Activated T-cell treated with anti-CD3 and anti-CD28 coated beads, Interleukin-2, amount 50 U/mL, for 72 hours (primary cell): ENCODE results near the gene TET3. TPM values are rescaled to one million over a fixed set of nuclear protein-coding genes. Genes with fewer than 3 reads are reported as not detected.
"Not testable (repeated sequence)": the region's sequence is repeated elsewhere in the genome, so short reads cannot be mapped to it uniquely, and the experiment has no call there.

ENCODE experiments used
- ATAC-seq, 2 donors: fragments of 150-1000 bp; cut with Tn5 transposase; replicated peaks in 1 of 2; 2 replicates each; pipeline ENCODE4 v1.10.0; 2021; ENCODE audit warnings: moderate library complexity in 2 of 2, mild to moderate bottlenecking in 1 of 2
- DNase-seq, 2 donors: peaks; one replicate each; pipeline ENCODE4 v3.0.0; 2021 to 2022; ENCODE audit warnings: mixed read lengths in 1 of 2
- H3K27ac Mint-ChIP-seq: one replicate; pipeline ENCODE4 v1.8.0; 2022; ENCODE audit warnings: mild to moderate bottlenecking, moderate library complexity, mixed read lengths
- H3K27me3 Mint-ChIP-seq: one replicate; pipeline ENCODE4 v1.8.0; 2022; ENCODE audit warnings: low read depth, mixed read lengths
- H3K36me3 Mint-ChIP-seq, 2 donors: one replicate each; pipeline ENCODE4 v1.8.0; 2022; ENCODE audit warnings: mixed read lengths in 2 of 2, mild to moderate bottlenecking in 1 of 2; ENCODE audit not compliant: insufficient read depth in 2 of 2
- H3K4me1 Mint-ChIP-seq: one replicate; pipeline ENCODE4 v1.8.0; 2022; ENCODE audit warnings: low read depth, mixed read lengths
- H3K4me3 Mint-ChIP-seq, 2 donors: one replicate each; pipeline ENCODE4 v1.8.0; 2022; ENCODE audit warnings: mild to moderate bottlenecking in 2 of 2, mixed read lengths in 2 of 2, moderate library complexity in 2 of 2
- H3K9me3 Mint-ChIP-seq, 2 donors: one replicate each; pipeline ENCODE4 v1.8.0; 2022; ENCODE audit warnings: mixed read lengths in 2 of 2
- total RNA-seq, 2 donors: library from RNA; stranded (reverse); gene quantifications; one replicate each; pipeline ENCODE4 v1.2.3, GENCODE V29; 2022

Gene TET3
- total RNA-seq = 10 to 100 TPM; 18.6 to 19.7 TPM

- H3K4me3 Mint-ChIP-seq = peak within 1 kb of the TSS; percentile 89
- H3K9me3 Mint-ChIP-seq = no peaks in the 10 kb centered on the region
- no peaks in the 10 kb centered on the region for H3K27me3 Mint-ChIP-seq
- H3K36me3 Mint-ChIP-seq = peaks cover under 1 to 10% of the 10 kb centered on the region in 2 donors
- H3K4me1 Mint-ChIP-seq = peaks cover 81% of the 10 kb centered on the region
- ATAC-seq = peak; percentile 4 to 44
- peak; percentile 50 to 72 for DNase-seq
- peak within 1 kb of the TSS; percentile 76 for H3K27ac Mint-ChIP-seq
These were observed at the start of gene TET3 for GRCh38 chr2:73984203-73984921. Gene TET3 (plus strand): TSS chr2:73984910. CDS start chr2:73986404, 1,494 bp downstream.

GRCh38 chr2:73935641-73936040 is 49.1 kb upstream of the TET3 start:
- no peak overlapping the region for H3K4me3 Mint-ChIP-seq
- peaks cover 82% of the 10 kb centered on the region for H3K4me1 Mint-ChIP-seq
- no peaks in the 10 kb centered on the region for H3K27me3 Mint-ChIP-seq
- peaks cover 3 to 23% of the 10 kb centered on the region in 2 donors for H3K36me3 Mint-ChIP-seq
- H3K9me3 Mint-ChIP-seq = no peaks in the 10 kb centered on the region
- no peak overlapping the region for H3K27ac Mint-ChIP-seq
- no peak for ATAC-seq
- no peak for DNase-seq

GRCh38 chr2:73937103-73937885 is 47.4 kb upstream of the TET3 start:
- Mint-ChIP-seq H3K27ac (no peak overlapping the region), H3K27me3 (no peaks in the 10 kb centered on the region), H3K9me3 (no peaks in the 10 kb centered on the region), H3K4me1 (peaks cover 82% of the 10 kb centered on the region), H3K36me3 (peaks cover 3 to 27% of the 10 kb centered on the region in 2 donors), H3K4me3 (no peak overlapping the region)
- no peak for ATAC-seq
- no peak for DNase-seq

GRCh38 chr2:73937899-73938298 is 46.8 kb upstream of the TET3 start:
- ATAC-seq (no peak), DNase-seq (no peak)
- Mint-ChIP-seq H3K9me3 (no peaks in the 10 kb centered on the region), H3K4me1 (peaks cover 82% of the 10 kb centered on the region), H3K27ac (no peak overlapping the region), H3K36me3 (peaks cover 3 to 30% of the 10 kb centered on the region in 2 donors), H3K4me3 (no peak overlapping the region), H3K27me3 (no peaks in the 10 kb centered on the region)

GRCh38 chr2:73938718-73939352 is 45.9 kb upstream of the TET3 start:
- peak; percentile 11 to 29 for DNase-seq
- H3K4me1 Mint-ChIP-seq = peaks cover 81% of the 10 kb centered on the region
- no peaks in the 10 kb centered on the region for H3K27me3 Mint-ChIP-seq
- peaks cover 0 to 26% of the 10 kb centered on the region in 2 donors for H3K36me3 Mint-ChIP-seq
- peak; percentile 93 to 94 for ATAC-seq
- H3K4me3 Mint-ChIP-seq = peak overlapping the region in 1 of 2 donors; percentile 54
- no peaks in the 10 kb centered on the region for H3K9me3 Mint-ChIP-seq
- H3K27ac Mint-ChIP-seq = no peak overlapping the region

- no peaks in the 10 kb centered on the region for H3K27me3 Mint-ChIP-seq
- peaks cover 0 to 27% of the 10 kb centered on the region in 2 donors for H3K36me3 Mint-ChIP-seq
- DNase-seq (peak; percentile 24 to 35), ATAC-seq (peak; percentile 82)
- peaks cover 85% of the 10 kb centered on the region for H3K4me1 Mint-ChIP-seq
- H3K9me3 Mint-ChIP-seq = no peaks in the 10 kb centered on the region
- peak overlapping the region; percentile 31 to 57 for H3K4me3 Mint-ChIP-seq
- H3K27ac Mint-ChIP-seq = peak overlapping the region; percentile 21
These were observed 45.3 kb upstream of the TET3 start for GRCh38 chr2:73939419-73939818.

- H3K27ac Mint-ChIP-seq, ATAC-seq, H3K9me3 Mint-ChIP-seq, DNase-seq, H3K27me3 Mint-ChIP-seq: not testable (repeated sequence)
- peaks cover 0 to 33% of the 10 kb centered on the region in 2 donors for H3K36me3 Mint-ChIP-seq
- peaks cover 91% of the 10 kb centered on the region for H3K4me1 Mint-ChIP-seq
- peak overlapping the region; percentile 31 to 57 for H3K4me3 Mint-ChIP-seq
These were observed 44.6 kb upstream of the TET3 start for GRCh38 chr2:73940066-73940465.

- Mint-ChIP-seq H3K36me3 (peaks cover 0 to 29% of the 10 kb centered on the region in 2 donors), H3K27ac (peak overlapping the region; percentile 60)
These were observed 42.0 kb upstream of the TET3 start for GRCh38 chr2:73942664-73943063.

GRCh38 chr2:73944714-73945113 is 40.0 kb upstream of the TET3 start:
- Mint-ChIP-seq H3K36me3 (peaks cover 0 to 34% of the 10 kb centered on the region in 2 donors), H3K27ac (peak overlapping the region; percentile 6), H3K27me3 (no peaks in the 10 kb centered on the region), H3K4me1 (peaks cover 98% of the 10 kb centered on the region), H3K4me3 (peak overlapping the region; percentile 37 to 51), H3K9me3 (no peaks in the 10 kb centered on the region)
- ATAC-seq = peak; percentile 95 to 99
- peak; percentile 49 to 52 for DNase-seq

More at GRCh38 chr2:73942664-73943063, 42.0 kb upstream of the TET3 start:
- peak overlapping the region in 1 of 2 donors; percentile 10 for H3K4me3 Mint-ChIP-seq
- H3K4me1 Mint-ChIP-seq = peaks cover 98% of the 10 kb centered on the region
- no peaks in the 10 kb centered on the region for H3K9me3 Mint-ChIP-seq
- no peak for DNase-seq
- H3K27me3 Mint-ChIP-seq = no peaks in the 10 kb centered on the region
- no peak for ATAC-seq

- peaks cover 6 to 42% of the 10 kb centered on the region in 2 donors for H3K36me3 Mint-ChIP-seq
- no peak for ATAC-seq
- peak overlapping the region; percentile 63 for H3K27ac Mint-ChIP-seq
- no peak for DNase-seq
- peaks cover 98% of the 10 kb centered on the region for H3K4me1 Mint-ChIP-seq
- H3K9me3 Mint-ChIP-seq = no peaks in the 10 kb centered on the region
- peak overlapping the region in 1 of 2 donors; percentile 29 for H3K4me3 Mint-ChIP-seq
- H3K27me3 Mint-ChIP-seq = no peaks in the 10 kb centered on the region
These were observed 38.5 kb upstream of the TET3 start for GRCh38 chr2:73946215-73946614.

- ATAC-seq = no peak
- Mint-ChIP-seq H3K4me1 (peaks cover 98% of the 10 kb centered on the region), H3K9me3 (no peaks in the 10 kb centered on the region), H3K36me3 (peaks cover 10 to 43% of the 10 kb centered on the region in 2 donors), H3K27me3 (no peaks in the 10 kb centered on the region), H3K27ac (no peak overlapping the region), H3K4me3 (no peak overlapping the region)
- no peak for DNase-seq
These were observed 38.0 kb upstream of the TET3 start for GRCh38 chr2:73946666-73947065.

- Mint-ChIP-seq H3K27ac (no peak overlapping the region), H3K27me3 (no peaks in the 10 kb centered on the region), H3K36me3 (peaks cover 14 to 48% of the 10 kb centered on the region in 2 donors), H3K9me3 (no peaks in the 10 kb centered on the region), H3K4me1 (peaks cover 98% of the 10 kb centered on the region), H3K4me3 (no peak overlapping the region)
- DNase-seq = no peak
- ATAC-seq = no peak
These were observed 37.2 kb upstream of the TET3 start for GRCh38 chr2:73947412-73948018.
